GM23338 (cell line): ENCODE data around the gene CD6. TPM values are rescaled to one million over a fixed set of nuclear protein-coding genes. Genes with fewer than 3 reads are reported as not detected.

Experiments
- ATAC-seq: fragments of 200-7000 bp; cut with Tn5 transposase; 3 replicates; pipeline ENCODE4 v1.9.1; 2020
- DNase-seq: peaks from one replicate; pipeline ENCODE4 v3.0.0-alpha.2; 2015; ENCODE audit warnings: low spot score
- H2AFZ ChIP-seq: fragments of 200-600 bp; sonication (generic); 2 replicates; pipeline ENCODE4 v1.8.0; 2016; ENCODE audit warnings: antibody characterized with exemption, mild to moderate bottlenecking, moderate library complexity
- H3F3A ChIP-seq: fragments of 200-600 bp; sonication (generic); replicated peaks from 2 replicates; pipeline ENCODE4 v1.8.0; 2017; ENCODE audit warnings: antibody characterized with exemption, mixed run types, low read depth
- H3K27ac ChIP-seq: fragments of 200-600 bp; sonication (generic); 2 replicates; pipeline ENCODE4 v1.6.1; 2016; ENCODE audit warnings: low read depth
- H3K27me3 ChIP-seq: fragments of 200-600 bp; sonication (generic); 2 replicates; pipeline ENCODE4 v1.8.0; 2016; ENCODE audit warnings: mild to moderate bottlenecking, mixed run types, moderate library complexity; ENCODE audit not compliant: insufficient read depth
- H3K36me3 ChIP-seq: fragments of 200-600 bp; sonication (generic); 2 replicates; pipeline ENCODE4 v1.8.0; 2016; ENCODE audit warnings: mild to moderate bottlenecking; ENCODE audit not compliant: insufficient read depth
- H3K4me1 ChIP-seq: fragments of 200-600 bp; sonication (generic); 2 replicates; pipeline ENCODE4 v1.8.0; 2016; ENCODE audit warnings: mild to moderate bottlenecking, moderate library complexity; ENCODE audit not compliant: insufficient read depth
- H3K4me2 ChIP-seq: fragments of 200-600 bp; sonication (generic); 2 replicates; pipeline ENCODE4 v1.7.1; 2017; ENCODE audit warnings: mixed run types
- H3K4me3 ChIP-seq: fragments of 200-600 bp; sonication (generic); 2 replicates; pipeline ENCODE4 v1.6.1; 2016; ENCODE audit warnings: mixed run types
- H3K79me2 ChIP-seq: fragments of 200-600 bp; sonication (generic); replicated peaks from 2 replicates; pipeline ENCODE4 v1.8.0; 2017; ENCODE audit warnings: mild to moderate bottlenecking; ENCODE audit not compliant: insufficient read depth
- H3K9me2 ChIP-seq: fragments of 200-600 bp; sonication (generic); 2 replicates; pipeline ENCODE4 v1.8.0; 2017; ENCODE audit not compliant: insufficient read depth
- H4K20me1 ChIP-seq: fragments of 200-600 bp; sonication (generic); replicated peaks from 2 replicates; pipeline ENCODE4 v1.8.0; 2017; ENCODE audit warnings: mild to moderate bottlenecking; ENCODE audit not compliant: insufficient read depth
- H3K27ac Mint-ChIP-seq: 2 replicates; pipeline ENCODE4 v1.8.0; 2020; ENCODE audit warnings: inconsistent platforms, mild to moderate bottlenecking, moderate library complexity, mixed read lengths
- H3K27me3 Mint-ChIP-seq: 3 replicates; pipeline ENCODE4 v1.8.0; 2022; ENCODE audit warnings: low read depth, mild to moderate bottlenecking, moderate library complexity, mixed read lengths, inconsistent platforms; ENCODE audit not compliant: insufficient read depth, poor library complexity
- H3K36me3 Mint-ChIP-seq: 3 replicates; pipeline ENCODE4 v1.8.0; 2021; ENCODE audit warnings: low read depth, mild to moderate bottlenecking, inconsistent platforms, moderate library complexity, mixed read lengths
- H3K4me1 Mint-ChIP-seq: 3 replicates; pipeline ENCODE4 v1.8.0; 2020; ENCODE audit warnings: mild to moderate bottlenecking, inconsistent platforms, mixed read lengths
- H3K4me3 Mint-ChIP-seq: 3 replicates; pipeline ENCODE4 v1.8.0; 2021; ENCODE audit warnings: moderate library complexity, mild to moderate bottlenecking, inconsistent platforms, mixed read lengths
- H3K9me3 Mint-ChIP-seq: 3 replicates; pipeline ENCODE4 v1.8.0; 2020; ENCODE audit warnings: moderate library complexity, mild to moderate bottlenecking, inconsistent platforms, mixed read lengths
- CREB1 ChIP-seq: fragments of 250-450 bp; sonication (Bioruptor Pico); IDR thresholded peaks from 2 replicates; pipeline ENCODE4 v1.5.0; 2020; ENCODE audit warnings: low read depth, mild to moderate bottlenecking, moderate library complexity
- CTCF ChIP-seq, 2 experiments: fragments of 200-600 bp in 1 of 2; sonication (generic) in 1 of 2; conservative IDR thresholded peaks; 2 replicates each; pipeline versions ENCODE4 v1.5.1 to v1.6.1; 2016 to 2017; ENCODE audit warnings: antibody characterized with exemption in 2 of 2, low read depth in 2 of 2, mild to moderate bottlenecking in 2 of 2, moderate library complexity in 1 of 2
- ETS1 ChIP-seq: IDR thresholded peaks from 2 replicates; pipeline ENCODE4 v1.6.1; 2016; ENCODE audit warnings: antibody characterized with exemption
- EZH2 ChIP-seq: fragments of 200-600 bp; sonication (generic); IDR thresholded peaks from one replicate; pipeline ENCODE4 v1.8.0; 2017; ENCODE audit warnings: antibody characterized with exemption, mild to moderate bottlenecking, low read depth; ENCODE audit not compliant: unreplicated experiment
- EZH2phosphoT487 ChIP-seq: fragments of 200-600 bp; sonication (generic); IDR thresholded peaks from one replicate; pipeline ENCODE4 v1.8.1; 2018; ENCODE audit warnings: antibody characterized with exemption; ENCODE audit not compliant: unreplicated experiment
- JUNB ChIP-seq: IDR thresholded peaks from one replicate; pipeline ENCODE4 v1.6.1; 2016; ENCODE audit warnings: antibody characterized with exemption; ENCODE audit not compliant: unreplicated experiment
- NANOG ChIP-seq: IDR thresholded peaks from 2 replicates; pipeline ENCODE4 v1.6.1; 2016; ENCODE audit warnings: antibody characterized with exemption, borderline replicate concordance
- POLR2AphosphoS5 ChIP-seq: IDR thresholded peaks from 2 replicates; pipeline ENCODE4 v1.6.1; 2016; ENCODE audit warnings: antibody characterized with exemption, low read depth
- STAT1 ChIP-seq: IDR thresholded peaks from one replicate; pipeline ENCODE4 v1.6.1; 2016; ENCODE audit warnings: antibody characterized with exemption; ENCODE audit not compliant: unreplicated experiment
- ZNF114 ChIP-seq: fragments of 250-450 bp; sonication (Bioruptor Pico); IDR thresholded peaks from 2 replicates; pipeline ENCODE4 v1.5.0; 2020; ENCODE audit warnings: mild to moderate bottlenecking, moderate library complexity
- ZNF331 ChIP-seq: fragments of 250-450 bp; sonication (Bioruptor Pico); IDR thresholded peaks from 2 replicates; pipeline ENCODE4 v1.5.0; 2020; ENCODE audit warnings: low read depth, mild to moderate bottlenecking, moderate library complexity
- polyA plus RNA-seq: library from polyadenylated mRNA; unstranded; fragments of >200 nt; fragmentation: Nextera tagmentation; extraction: Ambion mirVana; gene quantifications from 2 replicates; pipeline ENCODE4 v1.2.1, GENCODE V29; 2016
- total RNA-seq: library from RNA; depleted of rRNA; stranded (reverse); fragments of >200 nt; shearing (Covaris generic); gene quantifications from 2 replicates; pipeline ENCODE4 v1.2.3, GENCODE V29; 2014
- TF ChIP-seq, protein P1 (sequence below): IDR thresholded peaks from one replicate; pipeline ENCODE4 v1.6.1; 2018; ENCODE audit warnings: antibody characterized with exemption; ENCODE audit not compliant: unreplicated experiment
- TF ChIP-seq, protein P2 (sequence below): fragments of 250-450 bp; sonication (Bioruptor Pico); IDR thresholded peaks from 2 replicates; pipeline ENCODE4 v1.5.0; 2020; ENCODE audit warnings: mild to moderate bottlenecking, moderate library complexity

CD6 gene
- total and polyA plus RNA-seq, 2 experiments from 2014 or later, result 0.49 TPM; not detected in 1

- no peaks in the 10 kb centered on the region for H3K9me2 ChIP-seq
- H3K27me3 Mint-ChIP-seq, result peaks cover 59% of the 10 kb centered on the region
- ATAC-seq, result no peak; the same call in 2 of the 3 replicates
- H3K4me3 Mint-ChIP-seq, result no peak overlapping the region
- no peak for DNase-seq
- H3F3A ChIP-seq, result no peaks in the 10 kb centered on the region
- H3K9me3 Mint-ChIP-seq, result no peaks in the 10 kb centered on the region; the same call in 2 of the 3 replicates
- H3K4me1 ChIP-seq, result peaks cover 4% of the 10 kb centered on the region; the same call in 1 of the 2 replicates
- TF ChIP-seq CREB1 (CRISPR knock-in tag), result no peak
- no peak for TF ChIP-seq ZNF331 (CRISPR knock-in tag)
- TF ChIP-seq ETS1, result no peak
- no peak for TF ChIP-seq EZH2
- no peak for TF ChIP-seq STAT1
- no peak for TF ChIP-seq EZH2phosphoT487
- no peak for TF ChIP-seq JUNB
- TF ChIP-seq NANOG, result no peak
- TF ChIP-seq, protein P1, sequence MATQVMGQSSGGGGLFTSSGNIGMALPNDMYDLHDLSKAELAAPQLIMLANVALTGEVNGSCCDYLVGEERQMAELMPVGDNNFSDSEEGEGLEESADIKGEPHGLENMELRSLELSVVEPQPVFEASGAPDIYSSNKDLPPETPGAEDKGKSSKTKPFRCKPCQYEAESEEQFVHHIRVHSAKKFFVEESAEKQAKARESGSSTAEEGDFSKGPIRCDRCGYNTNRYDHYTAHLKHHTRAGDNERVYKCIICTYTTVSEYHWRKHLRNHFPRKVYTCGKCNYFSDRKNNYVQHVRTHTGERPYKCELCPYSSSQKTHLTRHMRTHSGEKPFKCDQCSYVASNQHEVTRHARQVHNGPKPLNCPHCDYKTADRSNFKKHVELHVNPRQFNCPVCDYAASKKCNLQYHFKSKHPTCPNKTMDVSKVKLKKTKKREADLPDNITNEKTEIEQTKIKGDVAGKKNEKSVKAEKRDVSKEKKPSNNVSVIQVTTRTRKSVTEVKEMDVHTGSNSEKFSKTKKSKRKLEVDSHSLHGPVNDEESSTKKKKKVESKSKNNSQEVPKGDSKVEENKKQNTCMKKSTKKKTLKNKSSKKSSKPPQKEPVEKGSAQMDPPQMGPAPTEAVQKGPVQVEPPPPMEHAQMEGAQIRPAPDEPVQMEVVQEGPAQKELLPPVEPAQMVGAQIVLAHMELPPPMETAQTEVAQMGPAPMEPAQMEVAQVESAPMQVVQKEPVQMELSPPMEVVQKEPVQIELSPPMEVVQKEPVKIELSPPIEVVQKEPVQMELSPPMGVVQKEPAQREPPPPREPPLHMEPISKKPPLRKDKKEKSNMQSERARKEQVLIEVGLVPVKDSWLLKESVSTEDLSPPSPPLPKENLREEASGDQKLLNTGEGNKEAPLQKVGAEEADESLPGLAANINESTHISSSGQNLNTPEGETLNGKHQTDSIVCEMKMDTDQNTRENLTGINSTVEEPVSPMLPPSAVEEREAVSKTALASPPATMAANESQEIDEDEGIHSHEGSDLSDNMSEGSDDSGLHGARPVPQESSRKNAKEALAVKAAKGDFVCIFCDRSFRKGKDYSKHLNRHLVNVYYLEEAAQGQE, result no peak
- no peak for TF ChIP-seq CTCF (conservative IDR thresholded peaks at IDR 0.05; ENCODE audit: low read depth in 2 of 2)
- no peak for TF ChIP-seq POLR2AphosphoS5
- TF ChIP-seq, protein P2, sequence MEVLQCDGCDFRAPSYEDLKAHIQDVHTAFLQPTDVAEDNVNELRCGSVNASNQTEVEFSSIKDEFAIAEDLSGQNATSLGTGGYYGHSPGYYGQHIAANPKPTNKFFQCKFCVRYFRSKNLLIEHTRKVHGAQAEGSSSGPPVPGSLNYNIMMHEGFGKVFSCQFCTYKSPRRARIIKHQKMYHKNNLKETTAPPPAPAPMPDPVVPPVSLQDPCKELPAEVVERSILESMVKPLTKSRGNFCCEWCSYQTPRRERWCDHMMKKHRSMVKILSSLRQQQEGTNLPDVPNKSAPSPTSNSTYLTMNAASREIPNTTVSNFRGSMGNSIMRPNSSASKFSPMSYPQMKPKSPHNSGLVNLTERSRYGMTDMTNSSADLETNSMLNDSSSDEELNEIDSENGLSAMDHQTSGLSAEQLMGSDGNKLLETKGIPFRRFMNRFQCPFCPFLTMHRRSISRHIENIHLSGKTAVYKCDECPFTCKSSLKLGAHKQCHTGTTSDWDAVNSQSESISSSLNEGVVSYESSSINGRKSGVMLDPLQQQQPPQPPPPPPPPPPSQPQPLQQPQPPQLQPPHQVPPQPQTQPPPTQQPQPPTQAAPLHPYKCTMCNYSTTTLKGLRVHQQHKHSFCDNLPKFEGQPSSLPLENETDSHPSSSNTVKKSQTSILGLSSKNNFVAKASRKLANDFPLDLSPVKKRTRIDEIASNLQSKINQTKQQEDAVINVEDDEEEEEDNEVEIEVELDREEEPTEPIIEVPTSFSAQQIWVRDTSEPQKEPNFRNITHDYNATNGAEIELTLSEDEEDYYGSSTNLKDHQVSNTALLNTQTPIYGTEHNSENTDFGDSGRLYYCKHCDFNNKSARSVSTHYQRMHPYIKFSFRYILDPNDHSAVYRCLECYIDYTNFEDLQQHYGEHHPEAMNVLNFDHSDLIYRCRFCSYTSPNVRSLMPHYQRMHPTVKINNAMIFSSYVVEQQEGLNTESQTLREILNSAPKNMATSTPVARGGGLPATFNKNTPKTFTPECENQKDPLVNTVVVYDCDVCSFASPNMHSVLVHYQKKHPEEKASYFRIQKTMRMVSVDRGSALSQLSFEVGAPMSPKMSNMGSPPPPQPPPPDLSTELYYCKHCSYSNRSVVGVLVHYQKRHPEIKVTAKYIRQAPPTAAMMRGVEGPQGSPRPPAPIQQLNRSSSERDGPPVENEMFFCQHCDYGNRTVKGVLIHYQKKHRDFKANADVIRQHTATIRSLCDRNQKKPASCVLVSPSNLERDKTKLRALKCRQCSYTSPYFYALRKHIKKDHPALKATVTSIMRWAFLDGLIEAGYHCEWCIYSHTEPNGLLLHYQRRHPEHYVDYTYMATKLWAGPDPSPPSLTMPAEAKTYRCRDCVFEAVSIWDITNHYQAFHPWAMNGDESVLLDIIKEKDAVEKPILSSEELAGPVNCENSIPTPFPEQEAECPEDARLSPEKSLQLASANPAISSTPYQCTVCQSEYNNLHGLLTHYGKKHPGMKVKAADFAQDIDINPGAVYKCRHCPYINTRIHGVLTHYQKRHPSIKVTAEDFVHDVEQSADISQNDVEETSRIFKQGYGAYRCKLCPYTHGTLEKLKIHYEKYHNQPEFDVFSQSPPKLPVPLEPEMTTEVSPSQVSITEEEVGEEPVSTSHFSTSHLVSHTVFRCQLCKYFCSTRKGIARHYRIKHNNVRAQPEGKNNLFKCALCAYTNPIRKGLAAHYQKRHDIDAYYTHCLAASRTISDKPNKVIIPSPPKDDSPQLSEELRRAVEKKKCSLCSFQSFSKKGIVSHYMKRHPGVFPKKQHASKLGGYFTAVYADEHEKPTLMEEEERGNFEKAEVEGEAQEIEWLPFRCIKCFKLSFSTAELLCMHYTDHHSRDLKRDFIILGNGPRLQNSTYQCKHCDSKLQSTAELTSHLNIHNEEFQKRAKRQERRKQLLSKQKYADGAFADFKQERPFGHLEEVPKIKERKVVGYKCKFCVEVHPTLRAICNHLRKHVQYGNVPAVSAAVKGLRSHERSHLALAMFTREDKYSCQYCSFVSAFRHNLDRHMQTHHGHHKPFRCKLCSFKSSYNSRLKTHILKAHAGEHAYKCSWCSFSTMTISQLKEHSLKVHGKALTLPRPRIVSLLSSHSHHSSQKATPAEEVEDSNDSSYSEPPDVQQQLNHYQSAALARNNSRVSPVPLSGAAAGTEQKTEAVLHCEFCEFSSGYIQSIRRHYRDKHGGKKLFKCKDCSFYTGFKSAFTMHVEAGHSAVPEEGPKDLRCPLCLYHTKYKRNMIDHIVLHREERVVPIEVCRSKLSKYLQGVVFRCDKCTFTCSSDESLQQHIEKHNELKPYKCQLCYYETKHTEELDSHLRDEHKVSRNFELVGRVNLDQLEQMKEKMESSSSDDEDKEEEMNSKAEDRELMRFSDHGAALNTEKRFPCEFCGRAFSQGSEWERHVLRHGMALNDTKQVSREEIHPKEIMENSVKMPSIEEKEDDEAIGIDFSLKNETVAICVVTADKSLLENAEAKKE (CRISPR knock-in tag), result no peak
- no peak for TF ChIP-seq ZNF114
- H3K36me3 ChIP-seq, result no peaks in the 10 kb centered on the region
- no peaks in the 10 kb centered on the region for H3K36me3 Mint-ChIP-seq
- H2AFZ ChIP-seq, result no peak overlapping the region
- H3K27ac ChIP-seq, result no peak overlapping the region
- no peak overlapping the region for H3K4me2 ChIP-seq
- H4K20me1 ChIP-seq, result no peaks in the 10 kb centered on the region; the same call in 1 of the 2 replicates
- peaks cover 61% of the 10 kb centered on the region for H3K27me3 ChIP-seq
- no peak overlapping the region for H3K27ac Mint-ChIP-seq
- no peaks in the 10 kb centered on the region for H3K79me2 ChIP-seq
- peaks cover 26% of the 10 kb centered on the region for H3K4me1 Mint-ChIP-seq
- H3K4me3 ChIP-seq, result no peak overlapping the region
Measured at GRCh38 chr11:61004761-61005181, 33.3 kb downstream of the CD6 start.
